Measurements from ENCODE around the gene CNPY1.
"Not testable (repeated sequence)": the region's sequence is repeated elsewhere in the genome, so short reads cannot be mapped to it uniquely, and the experiment has no call there.

The CNPY1 gene

GRCh38 chr7:155546449-155546848, at the start of gene CNPY1:
Gene CNPY1, minus strand, starts transcription at chr7:155546559. Its CDS starts 630 bp downstream, at chr7:155545929.
- not testable (repeated sequence) for DNase-seq

- no peak for DNase-seq
These were observed 48.6 kb upstream of the CNPY1 start for GRCh38 chr7:155594961-155595366.

- DNase-seq = no peak
These were observed 47.9 kb upstream of the CNPY1 start for GRCh38 chr7:155594163-155594732.

GRCh38 chr7:155593461-155594162, 47.3 kb upstream of the CNPY1 start:
- DNase-seq = no peak

GRCh38 chr7:155591055-155591775, 44.9 kb upstream of the CNPY1 start:
- DNase-seq = no peak

- DNase-seq = no peak
These were observed 44.1 kb upstream of the CNPY1 start for GRCh38 chr7:155590215-155591018.

GRCh38 chr7:155589001-155589980, 42.9 kb upstream of the CNPY1 start:
- DNase-seq = no peak

GRCh38 chr7:155588468-155588998, 42.2 kb upstream of the CNPY1 start:
- DNase-seq = no peak

GRCh38 chr7:155587486-155587885, 41.1 kb upstream of the CNPY1 start:
- DNase-seq = no peak

GRCh38 chr7:155586843-155587440, 40.6 kb upstream of the CNPY1 start:
- DNase-seq = no peak

GRCh38 chr7:155585951-155586350, 39.6 kb upstream of the CNPY1 start:
- no peak for DNase-seq

- DNase-seq = no peak
These were observed 39.2 kb upstream of the CNPY1 start for GRCh38 chr7:155585532-155585895.

- no peak for DNase-seq
These were observed 38.6 kb upstream of the CNPY1 start for GRCh38 chr7:155584763-155585531.

- no peak for DNase-seq
These were observed 37.9 kb upstream of the CNPY1 start for GRCh38 chr7:155584261-155584660.

GRCh38 chr7:155583636-155584035, 37.3 kb upstream of the CNPY1 start:
- DNase-seq = no peak

GRCh38 chr7:155581954-155582353, 35.6 kb upstream of the CNPY1 start:
- no peak for DNase-seq

- no peak for DNase-seq
These were observed 34.9 kb upstream of the CNPY1 start for GRCh38 chr7:155581107-155581830.

GRCh38 chr7:155580367-155580766, 34.0 kb upstream of the CNPY1 start:
- no peak for DNase-seq

- no peak for DNase-seq
These were observed 33.2 kb upstream of the CNPY1 start for GRCh38 chr7:155579565-155579964.

- no peak for DNase-seq
These were observed 31.7 kb upstream of the CNPY1 start for GRCh38 chr7:155578016-155578415.

Measured in CD4-positive, alpha-beta T cell treated with Interleukin-17A for 4 hours (primary cell).